ENCODE results near the gene CNTNAP2.
"Not testable (repeated sequence)": the region's sequence is repeated elsewhere in the genome, so short reads cannot be mapped to it uniquely, and the experiment has no call there.

Gene CNTNAP2

GRCh38 chr7:147723536-147723935, 1606.9 kb downstream of the CNTNAP2 start:
- no peak overlapping the region for H3K4me3 ChIP-seq
- H3K27ac ChIP-seq: no peak overlapping the region
- no peak for DNase-seq (ENCODE audit: low spot score)
- no peak for TF ChIP-seq CTCF (IDR thresholded peaks at IDR 0.05)

- Histone ChIP-seq H3K27ac (no peak overlapping the region), H3K4me3 (no peak overlapping the region)
- DNase-seq (ENCODE audit: low spot score): no peak
- TF ChIP-seq CTCF (IDR thresholded peaks at IDR 0.05): no peak
Observed at GRCh38 chr7:147731311-147731710, 1614.7 kb downstream of the CNTNAP2 start.

GRCh38 chr7:147737559-147738214, 1621.1 kb downstream of the CNTNAP2 start:
- H3K27ac ChIP-seq; H3K4me3 ChIP-seq; DNase-seq (ENCODE audit: low spot score): not testable (repeated sequence)

- no peak for DNase-seq (ENCODE audit: low spot score)
- H3K4me3 ChIP-seq: no peak overlapping the region
- no peak for TF ChIP-seq CTCF (IDR thresholded peaks at IDR 0.05)
- H3K27ac ChIP-seq: no peak overlapping the region
Observed at GRCh38 chr7:147742301-147742700, 1625.7 kb downstream of the CNTNAP2 start.

- H3K4me3 ChIP-seq: no peak overlapping the region
- DNase-seq (ENCODE audit: low spot score): no peak
- no peak overlapping the region for H3K27ac ChIP-seq
- no peak for TF ChIP-seq CTCF (IDR thresholded peaks at IDR 0.05)
Observed at GRCh38 chr7:147756300-147756699, 1639.7 kb downstream of the CNTNAP2 start.

GRCh38 chr7:147759327-147759943, 1642.8 kb downstream of the CNTNAP2 start:
- no peak for TF ChIP-seq CTCF (IDR thresholded peaks at IDR 0.05)
- Histone ChIP-seq H3K27ac (no peak overlapping the region), H3K4me3 (no peak overlapping the region)
- no peak for DNase-seq (ENCODE audit: low spot score)

GRCh38 chr7:147765301-147765700, 1648.7 kb downstream of the CNTNAP2 start:
- no peak for TF ChIP-seq CTCF (IDR thresholded peaks at IDR 0.05)
- Histone ChIP-seq H3K27ac (no peak overlapping the region), H3K4me3 (no peak overlapping the region)
- no peak for DNase-seq (ENCODE audit: low spot score)

Data from coronary artery (tissue), 2 donors.